GM10847 (cell line): Measurements from ENCODE around the gene ANLN.
A peak's percentile ranks its signal among the peaks of the same experiment; 100 is the strongest.

Experiments used
- POLR2A ChIP-seq: IDR thresholded peaks from 2 replicates; pipeline ENCODE4 v1.6.1; 2011; ENCODE audit not compliant: insufficient read length; ENCODE audit errors: extremely low read depth

Gene ANLN, protein sequence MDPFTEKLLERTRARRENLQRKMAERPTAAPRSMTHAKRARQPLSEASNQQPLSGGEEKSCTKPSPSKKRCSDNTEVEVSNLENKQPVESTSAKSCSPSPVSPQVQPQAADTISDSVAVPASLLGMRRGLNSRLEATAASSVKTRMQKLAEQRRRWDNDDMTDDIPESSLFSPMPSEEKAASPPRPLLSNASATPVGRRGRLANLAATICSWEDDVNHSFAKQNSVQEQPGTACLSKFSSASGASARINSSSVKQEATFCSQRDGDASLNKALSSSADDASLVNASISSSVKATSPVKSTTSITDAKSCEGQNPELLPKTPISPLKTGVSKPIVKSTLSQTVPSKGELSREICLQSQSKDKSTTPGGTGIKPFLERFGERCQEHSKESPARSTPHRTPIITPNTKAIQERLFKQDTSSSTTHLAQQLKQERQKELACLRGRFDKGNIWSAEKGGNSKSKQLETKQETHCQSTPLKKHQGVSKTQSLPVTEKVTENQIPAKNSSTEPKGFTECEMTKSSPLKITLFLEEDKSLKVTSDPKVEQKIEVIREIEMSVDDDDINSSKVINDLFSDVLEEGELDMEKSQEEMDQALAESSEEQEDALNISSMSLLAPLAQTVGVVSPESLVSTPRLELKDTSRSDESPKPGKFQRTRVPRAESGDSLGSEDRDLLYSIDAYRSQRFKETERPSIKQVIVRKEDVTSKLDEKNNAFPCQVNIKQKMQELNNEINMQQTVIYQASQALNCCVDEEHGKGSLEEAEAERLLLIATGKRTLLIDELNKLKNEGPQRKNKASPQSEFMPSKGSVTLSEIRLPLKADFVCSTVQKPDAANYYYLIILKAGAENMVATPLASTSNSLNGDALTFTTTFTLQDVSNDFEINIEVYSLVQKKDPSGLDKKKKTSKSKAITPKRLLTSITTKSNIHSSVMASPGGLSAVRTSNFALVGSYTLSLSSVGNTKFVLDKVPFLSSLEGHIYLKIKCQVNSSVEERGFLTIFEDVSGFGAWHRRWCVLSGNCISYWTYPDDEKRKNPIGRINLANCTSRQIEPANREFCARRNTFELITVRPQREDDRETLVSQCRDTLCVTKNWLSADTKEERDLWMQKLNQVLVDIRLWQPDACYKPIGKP

DNA sequence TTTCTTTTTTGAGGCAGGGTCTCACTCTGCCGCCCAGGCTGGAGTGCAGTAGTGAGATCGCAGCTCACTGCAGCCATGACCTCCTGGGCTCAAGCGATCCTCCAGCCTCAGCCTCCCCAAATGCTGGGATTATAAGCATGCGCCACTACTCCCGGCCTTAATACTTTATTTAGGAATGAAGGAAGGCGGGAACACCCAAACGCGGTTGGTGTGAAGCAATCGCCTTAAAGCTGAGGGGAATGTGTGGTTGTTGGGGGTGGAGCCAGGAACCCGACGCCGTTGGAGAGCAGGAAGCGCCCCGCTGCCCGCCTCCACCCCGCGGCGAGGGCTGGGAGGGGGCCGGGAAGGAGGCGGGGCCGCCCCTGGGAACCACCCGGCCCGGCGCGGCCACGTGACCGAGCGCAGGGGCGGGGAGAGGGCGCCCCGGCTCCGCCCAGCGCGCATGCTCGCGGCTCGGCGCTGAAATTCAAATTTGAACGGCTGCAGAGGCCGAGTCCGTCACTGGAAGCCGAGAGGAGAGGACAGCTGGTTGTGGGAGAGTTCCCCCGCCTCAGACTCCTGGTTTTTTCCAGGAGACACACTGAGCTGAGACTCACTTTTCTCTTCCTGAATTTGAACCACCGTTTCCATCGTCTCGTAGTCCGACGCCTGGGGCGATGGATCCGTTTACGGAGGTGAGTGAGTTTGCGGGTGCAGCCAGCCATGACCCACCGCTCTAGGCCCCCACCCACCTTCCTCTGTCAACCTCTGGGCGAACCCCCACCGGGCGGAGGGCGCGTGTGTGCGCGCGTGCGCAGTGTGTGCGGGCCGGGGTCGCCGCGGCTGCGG is at the start of gene ANLN:
TSS of gene ANLN (plus strand) at position 492 of the 828 bp plus-strand sequence. CDS start at position 657, 165 bp downstream.
- TF ChIP-seq POLR2A: peak; percentile 60

DNA sequence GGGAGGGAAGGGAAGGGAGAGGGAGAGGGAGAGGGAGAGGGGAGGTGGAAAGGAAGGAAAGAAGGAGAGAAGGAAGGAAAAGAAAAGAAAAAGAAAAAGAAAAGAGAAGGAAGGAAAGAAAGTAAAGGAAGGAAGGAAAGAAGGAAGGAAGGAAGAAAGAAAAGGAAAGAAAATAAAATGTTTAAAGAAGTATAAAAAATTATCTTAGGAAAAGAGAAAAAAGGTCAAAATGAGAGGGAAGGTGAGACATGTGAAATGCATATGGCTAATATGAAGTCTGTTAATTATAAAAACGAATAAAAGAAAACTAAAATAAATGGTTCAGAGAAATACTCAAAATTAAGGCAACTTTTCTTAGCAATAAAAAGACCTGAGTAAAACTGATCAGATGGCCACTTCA is 46.1 kb upstream of the ANLN start:
- TF ChIP-seq POLR2A: no peak

DNA sequence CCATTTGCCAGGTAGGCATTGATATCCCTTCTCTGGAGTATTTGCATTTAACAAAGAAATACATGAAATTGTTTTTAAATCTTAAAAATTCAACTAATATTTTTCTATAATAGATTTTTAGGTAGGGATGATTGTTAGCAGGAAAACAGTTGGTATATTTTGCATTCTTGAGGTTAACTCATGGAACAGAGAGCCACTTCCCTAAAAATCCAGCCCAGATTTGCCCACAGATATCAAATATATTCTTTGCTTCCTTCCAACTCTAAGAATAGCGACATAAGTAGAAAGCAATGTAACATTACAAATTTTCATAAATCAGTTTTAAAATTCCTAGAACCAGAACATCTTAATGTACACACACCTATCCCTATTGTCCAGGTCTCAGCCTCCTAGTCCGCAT is 45.0 kb upstream of the ANLN start:
- no peak for TF ChIP-seq POLR2A

DNA sequence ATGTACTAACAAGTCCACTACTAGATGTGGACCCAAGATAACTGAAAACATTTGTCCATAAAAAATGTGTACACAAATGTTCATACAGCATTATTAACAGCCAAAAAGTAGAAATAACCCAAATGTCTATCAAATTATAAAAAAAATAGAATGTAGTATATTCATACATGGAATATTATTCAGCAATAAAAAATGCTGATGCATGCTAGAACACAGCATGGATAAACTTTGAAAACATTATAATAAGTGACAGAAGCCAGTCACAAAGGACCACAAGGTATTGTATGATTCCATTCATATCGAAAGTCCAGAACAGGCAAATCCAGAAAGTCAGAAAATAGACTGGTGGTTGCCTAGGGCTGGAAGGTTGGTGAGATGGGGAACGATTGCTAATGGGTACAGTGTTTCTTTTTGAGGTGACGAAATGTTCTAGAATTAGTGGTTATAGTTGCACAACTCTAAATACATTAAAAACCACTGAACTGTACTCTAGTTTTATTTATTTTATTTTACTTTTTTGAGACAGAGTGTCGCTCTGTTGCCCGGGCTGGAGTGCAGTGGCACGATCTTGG is 43.3 kb upstream of the ANLN start:
- no peak for TF ChIP-seq POLR2A

DNA sequence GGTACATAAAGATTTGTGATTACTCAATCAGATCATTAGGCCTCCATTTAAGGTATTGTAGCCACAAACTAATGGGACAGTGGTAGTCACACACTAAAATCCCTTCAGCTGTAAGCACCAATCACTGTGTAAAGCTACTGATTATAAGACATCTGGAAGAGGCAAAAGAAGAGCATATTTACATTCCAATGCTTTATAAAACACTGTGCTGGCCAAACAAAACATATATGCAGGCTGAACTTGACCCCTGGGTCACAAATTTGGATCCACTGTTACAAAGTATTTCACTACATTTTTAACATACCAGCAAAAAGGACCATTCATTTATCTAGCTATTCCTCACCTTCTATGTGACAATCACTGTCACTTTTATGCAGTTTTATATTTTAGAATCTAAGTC is 41.4 kb upstream of the ANLN start:
- TF ChIP-seq POLR2A: no peak

DNA sequence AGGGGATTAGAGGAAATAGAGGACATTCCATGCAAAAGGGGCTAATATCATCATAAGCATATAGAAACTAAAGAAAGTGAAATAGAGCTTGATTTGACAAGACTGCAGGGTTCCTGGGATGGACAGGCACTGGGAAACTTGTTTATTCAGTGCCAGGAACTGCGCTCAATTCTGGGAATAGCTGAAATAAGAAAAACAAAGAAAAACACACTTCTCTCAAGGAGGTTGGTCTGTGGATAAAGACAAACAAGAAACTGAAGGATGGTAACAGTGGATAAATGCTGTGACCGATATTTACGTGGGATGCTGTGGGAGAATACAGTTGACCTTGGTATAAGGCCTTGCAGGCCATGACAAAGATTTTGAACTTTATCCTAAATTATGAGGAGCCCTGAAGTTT is 40.9 kb upstream of the ANLN start:
- TF ChIP-seq POLR2A: no peak

DNA sequence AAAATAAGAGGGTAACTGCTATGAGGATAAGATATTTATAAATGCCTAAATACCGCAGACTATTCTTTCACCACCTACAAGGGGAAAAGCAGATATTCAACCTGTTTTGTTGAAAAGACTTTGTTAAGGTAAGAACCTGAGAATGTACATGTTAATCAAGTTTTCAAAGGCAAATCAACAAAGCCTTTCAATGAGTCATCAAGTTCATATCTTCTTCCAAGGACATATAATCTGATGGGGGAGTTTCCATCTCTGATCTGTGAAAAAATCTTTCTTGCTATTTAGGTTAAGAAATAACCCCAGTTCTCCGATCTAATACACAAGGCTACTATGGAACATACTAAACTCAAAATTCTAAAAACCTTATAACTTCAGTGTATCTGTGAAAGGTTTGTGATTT is 40.0 kb upstream of the ANLN start:
- no peak for TF ChIP-seq POLR2A

DNA sequence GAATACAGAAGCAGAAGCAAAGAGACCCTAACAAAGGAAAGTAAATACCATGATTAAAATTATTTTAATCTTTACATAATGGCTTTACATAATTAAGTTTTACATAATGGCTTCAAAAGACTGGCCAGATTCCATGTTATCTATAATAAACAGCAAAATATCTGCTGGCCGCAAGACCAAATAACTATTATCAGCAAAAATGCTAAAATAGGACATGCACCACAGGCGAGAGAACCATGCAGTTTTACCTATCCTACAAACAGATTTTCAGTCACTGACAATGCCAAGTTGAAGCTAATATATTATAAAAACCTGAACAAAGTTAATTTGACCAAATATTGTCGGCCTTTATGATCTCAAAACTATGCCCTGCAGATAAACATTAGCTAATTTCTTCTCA is 34.2 kb upstream of the ANLN start:
- TF ChIP-seq POLR2A: no peak

DNA sequence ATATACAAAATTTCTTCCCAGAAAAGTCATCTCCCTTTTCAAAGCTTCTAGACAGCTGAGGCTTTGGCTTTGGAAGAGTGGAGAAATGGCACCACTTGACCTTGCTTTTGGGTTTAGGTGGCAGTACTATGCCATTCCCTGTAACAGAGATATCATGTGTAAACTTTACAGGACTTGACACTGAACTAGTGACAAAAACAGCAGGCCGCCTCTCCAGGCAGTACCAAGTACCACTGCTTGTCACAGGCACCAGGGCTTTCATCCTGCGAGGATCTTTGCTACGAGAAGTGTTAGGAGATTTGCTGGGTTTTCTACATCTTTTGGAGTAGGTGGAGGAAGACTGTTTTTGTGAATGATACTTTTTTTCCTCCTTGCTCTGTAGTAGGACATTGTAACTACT is 32.6 kb upstream of the ANLN start:
- no peak for TF ChIP-seq POLR2A

DNA sequence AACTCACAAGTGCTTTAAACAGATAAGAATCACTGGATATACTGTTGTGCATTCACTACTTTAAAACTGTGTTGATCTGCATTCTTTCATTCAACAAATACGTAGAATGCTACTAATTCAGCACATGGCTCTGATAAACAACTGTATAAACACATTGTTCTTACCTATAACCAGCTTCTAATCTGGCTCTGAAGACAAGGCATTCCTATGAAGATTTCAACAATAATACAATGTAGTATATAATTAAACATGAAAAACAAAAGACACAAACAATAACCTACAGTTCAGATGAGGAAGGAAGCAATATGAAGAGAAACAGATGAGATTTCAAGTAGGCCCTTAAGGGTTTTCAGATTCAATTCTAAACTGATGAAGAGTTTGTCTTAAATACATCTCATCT is 31.1 kb upstream of the ANLN start:
- no peak for TF ChIP-seq POLR2A

DNA sequence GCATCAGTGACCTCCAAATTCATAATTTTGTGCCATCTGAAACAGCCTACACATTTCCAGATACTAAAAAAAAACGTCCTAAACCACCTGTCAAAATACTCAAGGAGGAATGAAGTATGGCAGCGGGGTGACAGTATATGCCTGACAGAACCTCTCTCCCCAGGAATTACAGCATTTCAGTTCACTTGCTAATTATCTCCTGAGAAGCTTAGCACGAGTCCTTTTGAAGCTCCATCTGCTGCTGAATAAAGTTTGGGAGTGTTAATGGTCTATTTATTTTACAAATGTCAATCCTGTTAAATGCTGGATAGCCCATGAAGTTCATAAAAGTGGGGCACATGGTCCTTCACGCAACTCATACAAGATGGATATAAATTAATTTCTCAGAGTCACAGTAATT is 29.4 kb upstream of the ANLN start:
- TF ChIP-seq POLR2A: no peak

DNA sequence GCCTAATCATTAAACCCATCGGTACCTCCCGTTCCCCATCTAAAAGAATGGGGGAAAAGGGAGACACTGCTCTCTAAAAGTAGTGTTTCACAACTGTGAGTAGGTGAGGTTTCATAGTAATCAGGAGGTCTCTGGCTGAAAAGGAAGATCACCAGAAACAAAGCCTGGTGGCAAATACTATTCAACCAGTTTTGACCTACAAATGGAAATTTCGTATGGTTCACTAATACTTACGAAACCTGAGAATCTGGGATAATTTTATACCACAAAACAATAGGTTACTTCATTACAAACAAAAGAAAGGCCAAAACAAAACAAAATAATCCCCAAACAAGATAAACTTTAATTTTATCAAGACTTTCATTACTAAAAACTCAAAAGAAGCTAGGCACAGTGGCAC is 28.4 kb upstream of the ANLN start:
- no peak for TF ChIP-seq POLR2A

DNA sequence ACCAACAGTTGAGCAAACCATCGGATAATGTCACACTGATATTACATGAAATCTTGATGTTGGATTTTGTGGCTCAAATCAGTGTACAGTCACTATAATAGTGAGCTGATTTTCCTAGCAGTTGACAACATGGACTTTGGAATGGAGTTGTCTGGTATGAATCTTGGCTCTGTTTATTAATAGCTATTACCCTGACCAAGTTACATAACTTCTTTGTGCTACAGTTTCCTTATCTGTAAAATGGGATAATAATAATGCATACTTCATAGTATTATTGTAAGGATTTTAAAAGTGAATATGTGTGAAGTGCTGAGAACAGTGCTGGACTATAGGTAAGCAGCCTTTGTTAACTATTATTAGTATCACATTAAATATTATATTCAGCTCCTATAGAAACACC is 26.1 kb upstream of the ANLN start:
- TF ChIP-seq POLR2A: no peak

DNA sequence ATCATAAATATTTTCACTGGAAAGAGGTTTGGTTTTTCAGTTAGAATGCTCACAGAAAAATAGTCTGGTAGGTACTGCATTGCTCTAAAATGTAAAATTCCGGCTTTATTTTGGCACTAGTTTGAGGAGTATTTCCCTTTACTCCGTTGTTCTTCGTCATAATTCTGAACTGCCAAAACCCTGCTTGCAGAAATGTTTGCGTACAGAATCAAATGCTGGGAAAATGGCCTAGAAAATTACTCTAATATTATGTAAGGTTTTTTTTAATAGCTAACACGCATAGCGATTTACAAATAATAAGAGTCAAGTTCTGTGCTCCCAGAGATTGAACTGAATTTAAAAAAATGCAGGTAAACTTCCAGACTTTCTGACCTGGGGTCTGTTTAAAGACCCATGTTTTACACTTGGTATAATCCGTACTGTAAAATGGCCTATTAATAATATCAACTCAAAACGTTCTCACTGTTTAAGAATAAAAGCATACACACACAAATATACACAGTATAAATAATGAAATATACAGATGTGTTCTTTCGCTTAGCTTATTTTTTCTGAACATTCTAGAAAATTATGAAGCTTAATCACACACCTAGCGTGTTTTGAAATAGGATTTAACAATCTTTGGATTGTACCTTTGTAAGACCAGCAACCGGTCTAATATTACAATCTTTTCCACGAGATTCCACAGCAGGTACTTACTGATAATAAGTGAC is 23.5 kb upstream of the ANLN start:
- TF ChIP-seq POLR2A: no peak
